ENCODE data around the gene JPH4. TPM values are rescaled to one million over a fixed set of nuclear protein-coding genes. Genes with fewer than 3 reads are reported as not detected.
A peak's percentile ranks its signal among the peaks of the same experiment; 100 is the strongest.
"Not testable (repeated sequence)": the region's sequence is repeated elsewhere in the genome, so short reads cannot be mapped to it uniquely, and the experiment has no call there.

The JPH4 gene
- total RNA-seq, 2 donors from 2014 or later, result 4.3 to 5.6 TPM

- DNase-seq (ENCODE audit: low spot score), result no peak
These were observed 31.7 kb upstream of the JPH4 start for GRCh38 chr14:23610090-23610814.

DNA sequence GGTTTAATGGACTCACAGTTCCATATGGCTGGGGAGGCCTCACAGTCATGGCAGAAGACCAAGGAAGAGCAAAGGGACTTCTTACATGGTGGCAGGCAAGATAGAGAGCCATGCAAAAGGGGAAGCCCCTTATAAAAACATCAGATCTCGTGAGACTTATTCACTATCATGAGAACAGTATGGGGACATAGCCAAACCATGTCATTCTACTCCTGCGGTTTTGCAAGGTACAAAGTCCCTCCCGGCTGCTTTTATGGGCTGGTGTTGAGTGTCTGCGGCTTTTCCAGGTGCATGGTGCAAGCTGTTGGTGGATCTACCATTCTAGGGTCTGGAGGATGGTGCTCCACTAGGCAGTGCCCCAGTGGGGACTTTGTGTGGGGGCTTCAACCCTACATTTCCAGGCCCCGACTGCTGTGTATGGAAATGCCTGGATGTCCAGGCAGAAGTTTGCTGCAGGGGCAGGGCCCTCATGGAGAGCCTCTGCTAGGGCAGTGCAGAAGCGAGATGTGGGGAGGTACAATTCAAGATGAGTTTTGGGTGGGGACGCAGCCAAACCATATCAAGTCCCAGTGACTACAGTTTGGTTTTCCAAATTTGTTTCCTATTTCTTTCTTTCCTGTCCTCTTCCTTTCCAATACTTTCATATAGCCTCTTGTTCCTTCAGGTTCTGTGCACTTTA lies 31.0 kb upstream of the JPH4 start:
- intact Hi-C loops (cut with DNase I); DNase-seq (ENCODE audit: low spot score): not testable (repeated sequence)

More at GRCh38 chr14:23610090-23610814, 31.7 kb upstream of the JPH4 start:
- intact Hi-C loops (cut with DNase I), result no loop called here

- DNase-seq (ENCODE audit: low spot score), result no peak
- intact Hi-C loops (cut with DNase I), result no loop called here
These were observed 30.4 kb upstream of the JPH4 start for GRCh38 chr14:23609001-23609400.

GRCh38 chr14:23608454-23608853 lies 29.9 kb upstream of the JPH4 start:
- no peak for DNase-seq (ENCODE audit: low spot score)
- intact Hi-C loops (cut with DNase I), result no loop called here

DNA sequence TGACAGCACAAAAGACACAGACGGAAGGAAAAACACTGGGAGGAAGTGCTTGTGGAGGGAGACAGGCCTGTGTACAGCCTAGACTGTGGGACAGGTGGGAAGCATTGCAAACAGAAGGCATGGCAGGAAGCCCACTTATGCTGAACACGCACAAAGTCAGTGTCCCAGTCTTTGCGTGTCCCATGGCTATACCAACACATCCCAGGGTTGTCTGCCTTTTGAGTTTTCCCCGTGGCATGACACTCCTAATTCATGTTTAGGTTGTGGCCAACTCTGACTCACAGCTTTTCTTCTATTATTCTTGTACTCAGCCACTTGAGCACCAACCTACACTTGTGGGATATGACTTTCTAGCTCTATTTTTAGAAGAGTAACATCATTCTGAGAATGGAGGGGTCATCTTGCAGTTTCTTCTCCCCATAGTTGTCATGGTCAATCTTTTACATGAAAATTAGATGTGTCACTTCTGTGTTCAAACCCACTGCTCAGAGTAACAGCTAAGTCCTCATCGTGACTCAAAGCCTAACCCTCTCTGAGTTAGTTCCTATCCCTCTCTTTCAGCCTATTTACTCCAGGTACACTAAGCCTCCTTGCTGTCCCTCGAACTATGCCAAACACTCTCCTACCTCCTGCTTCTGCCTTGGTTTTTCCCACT lies 27.5 kb upstream of the JPH4 start:
- intact Hi-C loops (cut with DNase I), result no loop called here
- DNase-seq (ENCODE audit: low spot score), result no peak

GRCh38 chr14:23604675-23605170 lies 26.1 kb upstream of the JPH4 start:
- DNase-seq (ENCODE audit: low spot score), result no peak
- intact Hi-C loops (cut with DNase I), result no loop called here

- intact Hi-C loops (cut with DNase I), result no loop called here
- DNase-seq (ENCODE audit: low spot score), result no peak
These were observed 25.6 kb upstream of the JPH4 start for GRCh38 chr14:23604148-23604547.

DNA sequence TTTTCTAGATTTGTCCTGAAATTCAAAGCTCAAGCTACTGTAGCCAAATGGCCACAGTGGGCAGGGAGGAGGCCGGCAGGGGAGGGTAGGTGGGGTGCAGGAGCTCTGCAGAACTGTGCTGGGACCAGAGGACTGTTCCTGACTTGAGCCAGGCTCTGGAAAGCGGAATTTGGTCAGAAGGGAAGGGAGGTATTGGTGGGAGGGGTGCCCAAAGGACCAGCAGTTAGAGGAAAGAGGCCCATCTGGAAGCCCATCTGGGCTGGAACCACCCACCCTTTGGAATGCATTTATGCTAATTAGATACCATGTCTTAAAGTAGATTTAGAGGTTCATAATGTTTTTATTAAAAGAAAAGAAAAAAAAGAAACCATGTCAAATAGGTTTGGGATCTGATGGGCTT lies 24.5 kb upstream of the JPH4 start:
- intact Hi-C loops (cut with DNase I), result no loop called here
- DNase-seq (ENCODE audit: low spot score), result no peak

DNA sequence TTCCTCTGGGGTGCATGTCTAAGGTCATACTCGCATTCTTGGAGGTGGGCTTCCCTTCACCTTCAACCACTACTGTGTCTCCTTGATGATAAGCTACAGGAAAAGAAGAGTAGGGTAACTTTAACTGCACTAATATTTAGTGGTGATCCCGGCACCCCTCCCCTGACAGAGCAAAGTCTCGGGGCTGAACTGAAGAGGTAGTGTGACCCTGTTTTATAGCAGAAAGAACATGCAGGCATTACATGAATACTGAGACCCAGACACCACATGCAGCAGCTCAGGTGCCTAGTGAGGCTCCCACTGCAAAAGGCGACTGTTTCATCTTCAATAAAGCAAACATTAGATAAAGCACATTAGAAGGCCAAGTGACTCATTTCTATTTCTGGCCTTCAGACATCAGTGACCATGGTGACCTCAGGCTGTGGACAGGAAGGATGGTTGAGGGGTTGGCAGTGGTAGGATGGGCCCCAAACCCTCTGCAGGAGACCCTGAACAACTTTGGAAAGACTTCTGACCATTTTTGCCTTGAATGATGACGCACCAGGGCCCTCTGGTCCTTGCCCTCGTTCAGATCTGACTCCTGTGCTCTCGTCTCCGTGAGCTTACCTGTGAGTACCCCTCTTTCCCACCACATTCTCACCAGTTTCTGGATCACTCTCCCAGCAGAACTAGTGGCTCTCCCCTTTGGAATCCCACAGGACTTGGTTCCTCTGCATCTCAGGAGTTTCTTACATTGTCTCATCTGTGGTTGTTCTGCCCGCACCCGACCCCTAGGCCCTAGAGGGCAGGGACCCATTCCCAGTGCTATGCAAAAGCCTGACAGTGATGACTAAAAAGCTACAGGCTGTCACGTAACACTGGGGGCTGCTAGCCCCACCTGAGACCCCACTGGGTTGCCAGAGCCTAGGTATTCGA lies 23.8 kb upstream of the JPH4 start:
- no peak for DNase-seq (ENCODE audit: low spot score)
- intact Hi-C loops (cut with DNase I), result no loop called here

- intact Hi-C loops (cut with DNase I), result no loop called here
These were observed 23.2 kb upstream of the JPH4 start for GRCh38 chr14:23601845-23602180.

GRCh38 chr14:23601424-23601823 lies 22.8 kb upstream of the JPH4 start:
- intact Hi-C loops (cut with DNase I), result no loop called here
- no peak for DNase-seq (ENCODE audit: low spot score)

More at GRCh38 chr14:23601845-23602180, 23.2 kb upstream of the JPH4 start:
- DNase-seq (ENCODE audit: low spot score), result no peak

DNA sequence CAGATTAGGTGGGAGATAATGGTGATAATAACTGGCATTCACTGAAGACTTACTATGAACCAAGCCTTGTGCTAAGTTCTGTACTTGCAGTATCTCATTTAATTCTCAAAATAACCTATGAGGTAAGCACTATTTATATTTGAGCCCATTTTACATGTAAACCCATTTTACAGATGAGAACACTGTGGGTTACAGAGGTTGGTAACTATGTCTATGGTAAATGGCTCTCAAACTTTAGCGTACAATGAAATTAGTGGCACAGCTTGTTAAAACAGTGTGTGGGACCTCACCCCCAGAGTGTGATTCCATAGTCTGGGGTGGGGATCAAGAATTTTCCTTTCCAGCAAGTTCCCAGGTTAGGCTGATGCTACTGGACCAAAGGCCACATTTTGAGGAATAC lies 22.2 kb upstream of the JPH4 start:
- DNase-seq (ENCODE audit: low spot score), result no peak
- intact Hi-C loops (cut with DNase I), result no loop called here

GRCh38 chr14:23600322-23600707 lies 21.7 kb upstream of the JPH4 start:
- intact Hi-C loops (cut with DNase I), result no loop called here
- no peak for DNase-seq (ENCODE audit: low spot score)

DNA sequence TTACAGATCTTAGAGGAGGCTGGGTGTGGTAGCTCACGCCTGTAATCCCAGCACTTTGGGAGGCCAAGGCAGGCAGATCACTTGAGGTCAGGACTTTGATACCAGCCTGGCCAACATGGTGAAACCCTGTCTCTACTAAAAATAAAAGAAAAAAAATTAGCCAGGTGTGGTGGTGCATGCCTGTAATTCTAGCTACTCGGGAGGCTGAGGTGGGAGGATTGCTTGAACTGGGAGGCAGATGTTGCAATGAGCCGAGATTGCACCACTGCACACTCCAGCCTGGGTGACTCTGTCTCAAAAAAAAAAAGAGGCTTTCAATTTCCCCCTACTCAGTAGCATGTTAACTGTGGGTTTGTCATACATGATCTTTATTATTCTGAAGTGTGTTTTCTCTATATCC lies 15.6 kb upstream of the JPH4 start:
- DNase-seq (ENCODE audit: low spot score); intact Hi-C loops (cut with DNase I): not testable (repeated sequence)

DNA sequence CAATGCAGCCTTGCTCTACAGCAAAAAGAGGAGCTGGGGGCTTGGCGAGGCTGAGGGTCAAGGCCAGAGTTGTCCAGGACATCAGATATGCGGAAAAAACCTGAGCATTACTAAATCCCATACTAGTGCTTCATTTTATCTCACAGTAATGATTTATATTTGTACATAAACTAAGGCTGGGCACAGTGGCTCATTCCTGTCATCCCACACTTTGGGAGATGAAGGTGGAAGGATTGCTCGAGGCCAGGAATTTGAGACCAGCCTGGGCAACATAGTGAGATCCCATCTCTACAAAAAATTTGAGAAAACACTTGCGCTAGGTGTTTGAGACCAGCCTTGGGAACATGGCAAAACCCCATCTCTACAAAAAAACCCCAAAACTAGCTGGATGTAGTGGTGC lies 11.6 kb upstream of the JPH4 start:
- intact Hi-C loops (cut with DNase I), result no loop called here
- DNase-seq (ENCODE audit: low spot score), result peak; percentile 30

GRCh38 chr14:23589606-23590005 lies 11.0 kb upstream of the JPH4 start:
- intact Hi-C loops (cut with DNase I), result no loop called here
- no peak for DNase-seq (ENCODE audit: low spot score)

- peak; percentile 94 for DNase-seq (ENCODE audit: low spot score)
- intact Hi-C loops (cut with DNase I), result no loop called here
These were observed 10.5 kb upstream of the JPH4 start for GRCh38 chr14:23588884-23589598.

DNA sequence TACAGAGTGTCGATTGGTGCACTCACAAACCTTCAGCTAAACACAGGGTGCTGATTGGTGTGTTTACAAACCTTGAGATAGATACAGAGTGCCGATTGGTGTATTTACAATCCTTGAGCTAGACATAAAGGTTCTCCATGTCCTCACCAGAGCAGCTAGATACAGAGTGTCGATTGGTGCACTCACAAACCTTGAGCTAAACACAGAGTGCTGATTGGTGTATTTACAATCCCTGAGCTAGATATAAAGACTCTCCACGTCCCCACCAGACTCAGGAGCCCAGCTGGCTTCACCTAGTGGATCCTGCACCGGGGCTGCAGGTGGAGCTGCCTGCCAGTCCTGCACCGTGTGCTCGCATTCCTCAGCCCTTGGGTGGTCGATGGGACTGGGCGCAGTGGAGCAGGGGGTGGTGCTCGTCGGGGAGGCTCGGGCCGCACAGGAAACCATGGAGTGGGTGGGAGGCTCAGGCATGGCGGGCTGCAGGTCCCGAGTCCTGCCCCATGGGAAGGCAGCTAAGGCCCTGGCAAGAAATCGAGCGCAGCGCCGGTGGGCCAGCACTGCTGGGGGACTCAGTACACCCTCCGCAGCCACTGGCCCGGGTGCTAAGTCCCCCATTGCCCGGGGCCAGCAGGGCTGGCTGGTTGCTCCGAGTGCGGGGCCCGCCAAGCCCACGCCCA lies 6.1 kb upstream of the JPH4 start:
- intact Hi-C loops (cut with DNase I), result not testable (repeated sequence)
- DNase-seq (ENCODE audit: low spot score), result peak; percentile 77

Data from posterior vena cava (tissue), 2 donors.